Non-pigmented ciliary epithelial cell (primary cell): ENCODE results near the gene DCX.
"Not testable (repeated sequence)": the region's sequence is repeated elsewhere in the genome, so short reads cannot be mapped to it uniquely, and the experiment has no call there.

Experiments used
- DNase-seq: peaks from one replicate; pipeline ENCODE4 v3.0.0-alpha.2; 2010; ENCODE audit warnings: low read depth

The DCX gene

GRCh38 chrX:111372086-111372485, 39.9 kb downstream of the DCX start:
- no peak for DNase-seq

DNA sequence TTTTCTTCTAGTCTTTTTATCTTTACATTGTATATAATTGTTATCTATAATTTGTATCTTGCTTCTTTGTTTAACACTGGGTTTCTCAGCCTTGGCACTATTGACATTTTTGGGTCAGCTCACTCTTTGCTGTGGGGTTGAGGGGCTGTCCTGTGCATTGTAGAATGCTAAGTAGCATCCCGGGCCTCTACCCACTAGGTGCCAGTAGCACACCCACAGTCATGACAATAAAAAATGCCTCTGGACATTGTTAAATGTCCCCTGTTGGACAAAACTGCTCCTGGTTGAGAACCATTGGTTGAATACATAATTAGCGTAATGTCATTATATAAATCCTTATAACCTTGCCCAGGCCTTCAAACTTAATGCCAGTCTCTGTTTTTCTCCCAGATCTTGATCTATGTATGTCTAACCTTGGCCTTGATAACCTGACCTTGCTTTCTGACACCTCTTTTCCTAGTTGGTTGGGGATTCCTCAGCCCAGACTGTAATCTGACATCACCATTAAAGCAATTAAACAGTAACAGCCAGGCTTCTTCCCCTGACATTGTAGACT, 46.1 kb downstream of the DCX start:
- no peak for DNase-seq

DNA sequence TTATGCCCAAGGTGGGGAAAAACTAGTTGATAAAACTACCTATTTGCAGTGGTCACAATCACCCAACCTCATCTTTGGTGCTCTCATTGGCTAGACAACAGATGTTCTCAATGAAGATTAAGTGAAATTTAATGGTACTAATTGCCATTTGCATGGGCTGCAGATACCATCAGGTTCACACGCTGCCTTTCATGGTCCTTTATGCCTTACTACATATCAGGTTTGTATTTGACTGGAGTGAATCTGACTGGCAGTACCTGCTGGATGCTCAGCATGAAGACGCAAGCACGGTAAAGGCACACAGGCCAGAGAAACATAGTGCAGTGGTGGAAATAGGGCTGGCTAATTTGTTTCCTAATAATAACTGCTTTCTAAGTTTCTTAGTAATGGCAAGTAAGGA, 48.3 kb downstream of the DCX start:
- no peak for DNase-seq

GRCh38 chrX:111361751-111362150, 50.2 kb downstream of the DCX start:
- DNase-seq = no peak

- no peak for DNase-seq
Measured at GRCh38 chrX:111360839-111361238, 51.2 kb downstream of the DCX start.

- no peak for DNase-seq
Measured at GRCh38 chrX:111355523-111356115, 56.4 kb downstream of the DCX start.

DNA sequence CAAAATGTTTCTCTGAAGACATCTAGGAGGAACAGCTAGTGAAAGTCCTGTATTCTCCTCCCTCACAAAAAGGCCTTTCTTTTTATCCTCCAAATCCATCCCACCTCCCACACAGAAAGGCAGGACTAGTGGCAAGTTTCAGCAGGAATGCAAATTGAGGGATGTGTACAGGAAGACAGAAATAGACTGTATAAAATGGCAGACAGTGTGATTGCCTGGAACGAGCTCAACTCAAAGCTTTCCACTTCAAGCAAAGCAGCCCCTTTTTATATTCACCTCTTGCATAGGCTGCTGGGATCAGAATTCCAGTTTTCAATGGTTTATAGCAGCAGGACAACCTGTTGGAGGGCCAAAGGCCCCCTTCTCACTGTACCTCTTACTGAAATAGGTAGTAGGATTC, 57.5 kb downstream of the DCX start:
- DNase-seq = no peak

DNA sequence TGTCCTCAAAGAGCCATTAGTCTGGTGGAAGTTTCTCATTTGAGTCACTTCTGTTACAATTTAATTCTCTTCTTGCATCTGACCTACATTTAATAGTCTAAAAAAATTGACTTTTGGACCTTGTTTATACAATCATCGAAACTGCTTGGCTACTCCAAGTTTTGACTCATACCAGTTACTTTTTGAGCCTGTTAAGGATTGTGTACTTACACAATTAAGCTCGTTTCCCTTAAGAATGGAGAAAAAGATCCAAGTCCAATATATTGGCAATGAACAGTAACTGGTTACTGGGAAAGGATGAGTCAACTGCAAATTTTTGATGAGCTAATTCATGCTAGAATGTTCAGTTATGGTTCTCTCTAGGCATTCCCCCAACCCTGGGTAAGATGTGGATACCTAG, 58.2 kb downstream of the DCX start:
- DNase-seq = no peak

GRCh38 chrX:111352424-111352823, 59.6 kb downstream of the DCX start:
- peak; percentile 23 for DNase-seq

DNA sequence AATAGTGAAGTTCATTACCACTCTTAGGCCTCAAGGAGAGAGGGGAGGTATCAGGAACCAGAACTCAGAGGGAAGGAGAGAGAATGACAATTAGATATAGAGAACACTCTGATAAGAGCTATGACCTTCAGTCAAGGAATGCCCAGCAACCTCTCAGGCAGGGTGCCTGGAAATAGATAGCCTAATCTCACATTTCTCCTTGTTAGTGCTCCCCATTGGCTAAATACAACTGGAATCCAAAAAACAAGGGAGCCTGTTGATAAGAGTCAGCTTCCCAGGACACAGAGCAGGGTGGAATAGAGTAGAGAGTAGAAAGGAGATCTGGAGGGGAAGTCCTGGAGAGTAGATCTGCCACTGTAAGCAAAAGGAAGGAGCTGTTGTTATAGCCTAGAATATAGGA, 62.1 kb downstream of the DCX start:
- DNase-seq = no peak

DNA sequence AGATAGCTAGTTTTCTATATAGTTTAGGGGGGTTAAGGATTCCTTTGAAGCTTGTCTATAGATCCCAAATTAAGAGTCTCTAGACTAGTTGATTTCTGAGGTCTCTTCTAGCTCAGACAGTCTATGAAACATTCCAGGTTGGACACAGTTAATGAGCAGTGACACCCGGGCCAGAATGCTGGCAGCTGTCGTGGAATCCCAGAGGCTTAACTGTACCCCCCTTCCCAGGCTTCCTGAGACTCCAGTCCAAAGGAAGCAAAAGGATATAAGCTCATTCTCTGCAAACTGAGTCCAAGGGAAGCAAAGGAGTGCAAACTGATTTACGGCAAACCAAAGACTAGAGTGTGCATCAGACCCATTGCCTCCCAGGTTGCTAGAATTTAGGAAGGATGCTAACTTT, 62.9 kb downstream of the DCX start:
- DNase-seq = no peak

GRCh38 chrX:111348429-111348828, 63.6 kb downstream of the DCX start:
- DNase-seq = no peak

- not testable (repeated sequence) for DNase-seq
Measured at GRCh38 chrX:111346150-111346549, 65.8 kb downstream of the DCX start.

- DNase-seq = no peak
Measured at GRCh38 chrX:111340054-111340453, 71.9 kb downstream of the DCX start.

GRCh38 chrX:111339212-111339611, 72.8 kb downstream of the DCX start:
- DNase-seq = no peak

DNA sequence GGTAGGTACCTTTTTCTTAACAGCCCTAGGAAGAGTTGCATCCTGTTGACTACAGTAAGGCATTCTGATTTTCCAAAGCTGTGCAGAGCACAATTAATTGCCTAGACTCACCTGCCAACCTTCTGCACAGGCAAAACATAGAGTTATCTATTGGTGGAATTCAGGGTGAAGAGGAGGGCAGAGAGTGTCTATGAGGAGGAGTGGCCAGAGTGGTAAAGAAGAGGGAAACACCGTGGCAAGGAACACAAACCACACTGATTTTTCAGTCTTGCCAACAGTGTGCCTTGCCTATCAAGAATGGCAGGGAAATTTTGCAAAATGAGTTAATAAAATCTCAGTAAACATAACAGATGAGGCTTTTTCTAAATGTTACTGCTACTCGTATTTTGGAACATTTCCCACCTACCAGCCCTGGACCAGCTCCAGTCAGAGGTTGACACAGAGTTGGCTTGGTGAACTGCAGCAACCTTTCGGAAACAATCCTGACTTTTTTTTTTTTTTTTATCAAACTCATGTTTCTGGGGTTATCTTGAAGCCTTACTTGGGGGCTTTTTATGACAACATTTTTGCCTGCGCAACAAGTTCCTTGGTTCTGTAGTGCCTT, 73.8 kb downstream of the DCX start:
- no peak for DNase-seq

DNA sequence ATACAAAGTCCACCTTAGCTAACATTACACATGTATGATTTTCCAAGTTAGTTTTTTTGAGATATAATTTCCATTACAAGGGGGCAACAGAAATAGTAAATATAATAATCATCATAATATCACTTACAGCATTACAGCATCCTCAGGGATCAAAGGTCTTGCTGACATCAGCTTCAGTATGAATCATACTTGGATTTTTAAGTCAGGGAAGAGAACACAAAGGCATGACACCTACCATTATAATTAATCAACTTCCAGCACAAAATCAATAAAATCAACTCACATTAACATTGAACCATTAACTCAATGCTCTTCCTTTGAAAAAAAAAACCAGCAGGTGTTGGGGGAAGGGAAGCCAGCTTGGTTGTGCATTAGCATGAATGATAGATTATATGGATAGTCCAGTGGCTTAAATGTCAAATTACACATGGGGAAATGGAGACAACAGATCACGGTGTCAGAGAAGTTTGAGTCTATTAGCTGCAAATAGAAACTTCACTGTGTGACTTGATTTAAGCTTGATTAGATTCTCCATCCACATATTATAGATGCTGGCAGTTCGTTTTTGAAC, 74.8 kb downstream of the DCX start:
- no peak for DNase-seq

DNA sequence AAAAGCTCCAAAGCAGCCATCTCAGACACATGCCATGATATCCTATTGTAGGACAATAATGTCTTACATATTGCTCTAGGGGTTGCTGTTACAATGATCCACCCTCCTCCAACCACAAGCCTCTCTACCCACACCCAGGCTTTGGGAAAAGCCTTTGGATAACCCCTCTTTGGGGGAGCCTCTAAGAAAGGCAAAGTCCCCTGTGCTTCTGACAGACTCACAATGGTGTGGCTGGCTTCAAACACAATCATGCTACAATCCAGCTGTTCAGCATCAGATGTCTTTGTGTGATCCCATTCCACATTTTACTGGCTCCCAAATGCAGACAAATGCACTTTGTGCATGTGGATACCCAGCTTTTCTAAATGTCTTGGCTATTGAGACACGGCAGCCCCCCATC, 75.9 kb downstream of the DCX start:
- DNase-seq = no peak

DNA sequence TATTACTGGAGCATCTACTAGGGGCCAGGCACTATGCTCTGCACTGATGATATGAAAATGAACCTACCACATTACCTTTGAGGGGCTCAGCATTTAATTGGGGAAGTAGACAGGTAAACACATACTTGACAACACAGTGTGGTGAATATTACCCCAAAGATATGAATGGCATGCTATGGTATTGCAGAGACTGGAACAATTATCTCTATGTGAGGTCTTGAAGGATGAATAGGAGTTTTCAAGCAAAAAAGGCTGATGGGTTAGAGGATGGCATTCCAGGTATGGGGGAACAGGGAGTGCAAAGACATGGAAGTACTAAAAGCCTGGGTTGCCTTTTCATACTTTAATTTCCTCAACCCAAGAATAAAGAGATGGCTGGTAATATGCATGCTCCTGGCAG, 82.6 kb downstream of the DCX start:
- DNase-seq = no peak

GRCh38 chrX:111328858-111329257, 83.1 kb downstream of the DCX start:
- DNase-seq = no peak

DNA sequence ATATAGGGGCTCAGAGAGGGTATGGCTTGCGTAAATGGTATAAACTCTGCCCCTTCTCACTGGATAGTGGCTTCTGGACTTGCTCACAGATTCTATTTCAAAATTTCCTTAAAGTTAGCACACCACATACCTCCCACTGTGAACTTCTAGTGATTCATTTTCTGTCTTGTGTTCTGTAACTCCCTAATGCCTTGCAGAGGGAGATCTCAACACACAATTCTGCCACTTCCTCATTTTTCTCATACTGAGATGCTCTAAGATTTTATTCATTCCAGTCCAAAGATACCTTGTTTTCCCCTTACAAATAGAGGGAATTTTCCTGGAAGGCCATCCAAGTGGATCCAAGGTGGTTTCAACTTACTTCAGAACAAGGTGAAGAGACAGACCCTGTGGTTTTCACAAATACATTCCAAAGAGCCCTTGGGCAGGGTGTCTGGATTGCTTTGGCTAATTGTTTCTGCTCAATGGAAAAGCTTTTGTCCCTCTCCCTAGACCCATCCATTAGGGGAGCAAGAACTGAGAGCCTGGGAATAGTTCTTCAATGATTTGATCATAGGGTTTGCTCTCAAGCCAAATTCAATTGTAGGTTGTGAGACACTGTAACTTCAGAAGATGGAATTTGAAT, 89.6 kb downstream of the DCX start:
- DNase-seq = no peak

- DNase-seq = no peak
Measured at GRCh38 chrX:111319451-111319850, 92.5 kb downstream of the DCX start.

DNA sequence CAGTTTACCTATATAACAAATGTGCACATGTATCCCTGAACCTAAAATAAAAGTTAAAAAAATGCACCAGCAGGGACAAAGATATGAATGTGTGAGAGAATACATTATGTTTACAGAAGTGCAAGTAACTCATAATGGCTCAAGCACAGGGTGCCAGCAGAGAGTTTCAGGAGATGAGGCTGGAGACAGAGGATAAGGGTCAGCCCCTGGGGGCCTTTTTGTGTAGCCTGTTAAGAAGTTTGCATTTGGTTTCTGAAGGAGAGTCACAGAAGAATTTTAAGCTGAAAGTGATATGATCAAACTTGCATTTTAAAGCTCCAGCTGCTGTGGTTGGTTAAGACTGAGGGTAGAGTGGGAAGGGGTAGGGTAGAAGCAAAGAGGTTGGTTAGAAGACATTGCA, 93.1 kb downstream of the DCX start:
- no peak for DNase-seq
